ENCODE data around the gene DENND6B.
A peak's percentile ranks its signal among the peaks of the same experiment; 100 is the strongest.

The DENND6B gene

DNA sequence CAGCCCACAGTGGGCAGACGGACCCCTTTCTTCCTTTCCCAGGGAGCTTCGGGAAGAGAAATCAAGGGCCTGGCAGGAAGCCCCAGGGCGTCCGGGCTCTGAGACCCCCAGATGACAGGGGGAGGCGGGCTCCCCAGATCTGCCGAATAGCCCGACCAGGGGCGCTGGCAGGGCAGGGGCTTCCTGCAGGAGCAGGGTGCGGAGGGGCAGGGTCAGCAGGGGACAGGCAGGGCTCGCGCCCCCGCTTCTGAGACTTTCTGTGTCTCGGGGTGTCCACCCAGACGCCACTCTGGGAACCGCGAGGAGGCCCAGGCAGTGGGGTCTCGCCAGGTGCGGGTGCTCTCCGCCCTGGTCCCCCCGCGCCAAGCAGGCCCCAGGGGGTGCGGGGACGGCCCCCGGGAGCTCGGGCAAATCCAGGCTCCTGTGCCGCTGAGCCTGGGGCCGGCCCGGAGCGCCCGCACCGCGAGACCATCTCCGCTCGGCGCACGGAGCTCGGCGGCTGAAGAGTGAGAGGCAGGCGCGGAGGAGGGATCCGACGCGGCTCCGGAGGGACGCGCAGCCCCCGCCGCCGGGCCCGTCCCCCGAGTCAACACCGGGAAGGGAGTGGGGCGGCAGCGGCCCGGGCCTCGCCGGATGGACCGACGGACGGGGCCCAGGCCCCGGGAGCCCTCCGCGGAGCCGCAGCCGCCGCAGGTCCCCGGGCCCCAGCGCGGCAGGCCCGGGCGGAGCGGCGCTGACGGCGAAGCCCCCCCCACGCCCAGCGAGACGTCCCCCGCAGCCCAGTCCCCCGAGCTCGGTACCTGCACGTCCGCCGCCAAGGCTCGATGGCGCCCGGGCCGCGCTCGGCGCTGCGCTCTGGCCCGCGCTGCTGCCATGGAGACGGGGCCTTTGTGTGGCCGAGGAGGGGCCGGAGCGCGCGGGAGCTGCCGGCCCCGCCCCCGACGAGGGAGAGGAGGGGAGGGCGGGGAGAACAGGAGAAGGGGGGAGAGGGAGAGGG, 19.8 kb downstream of the DENND6B start, which contains the start of gene PLXNB2:
Gene PLXNB2, minus strand, starts transcription at position 894 of the 997 bp plus-strand sequence. CDS start 17,062 bp downstream, outside the sequence.
- no peaks in the 10 kb centered on the region for H3K36me3 ChIP-seq (replicated peaks; ENCODE audit: insufficient read depth, low read length)
- peak within 1 kb of the TSS; percentile 36; the same call in 1 of the 2 replicates for H2AFZ ChIP-seq (ENCODE audit: low read length)
- H3K9me3 ChIP-seq (replicated peaks; ENCODE audit: insufficient read depth, low read length) = no peaks in the 10 kb centered on the region
- peak within 1 kb of the TSS; percentile 68 for H3K9ac ChIP-seq (ENCODE audit: low read length)
- peak within 1 kb of the TSS; percentile 79 for H3K4me2 ChIP-seq (ENCODE audit: low read depth, low read length)
- H3K79me2 ChIP-seq (ENCODE audit: low read length) = peaks cover 29% of the 10 kb centered on the region
- no peaks in the 10 kb centered on the region for H4K20me1 ChIP-seq (ENCODE audit: insufficient read depth, low read length)
- TF ChIP-seq EZH2 (optimal IDR thresholded peaks at IDR 0.05; ENCODE audit: low read depth, low read length) (no peak), EZH2phosphoT487 (IDR thresholded peaks at IDR 0.05; ENCODE audit: low read length) (no peak)
- TF ChIP-seq, protein P1, sequence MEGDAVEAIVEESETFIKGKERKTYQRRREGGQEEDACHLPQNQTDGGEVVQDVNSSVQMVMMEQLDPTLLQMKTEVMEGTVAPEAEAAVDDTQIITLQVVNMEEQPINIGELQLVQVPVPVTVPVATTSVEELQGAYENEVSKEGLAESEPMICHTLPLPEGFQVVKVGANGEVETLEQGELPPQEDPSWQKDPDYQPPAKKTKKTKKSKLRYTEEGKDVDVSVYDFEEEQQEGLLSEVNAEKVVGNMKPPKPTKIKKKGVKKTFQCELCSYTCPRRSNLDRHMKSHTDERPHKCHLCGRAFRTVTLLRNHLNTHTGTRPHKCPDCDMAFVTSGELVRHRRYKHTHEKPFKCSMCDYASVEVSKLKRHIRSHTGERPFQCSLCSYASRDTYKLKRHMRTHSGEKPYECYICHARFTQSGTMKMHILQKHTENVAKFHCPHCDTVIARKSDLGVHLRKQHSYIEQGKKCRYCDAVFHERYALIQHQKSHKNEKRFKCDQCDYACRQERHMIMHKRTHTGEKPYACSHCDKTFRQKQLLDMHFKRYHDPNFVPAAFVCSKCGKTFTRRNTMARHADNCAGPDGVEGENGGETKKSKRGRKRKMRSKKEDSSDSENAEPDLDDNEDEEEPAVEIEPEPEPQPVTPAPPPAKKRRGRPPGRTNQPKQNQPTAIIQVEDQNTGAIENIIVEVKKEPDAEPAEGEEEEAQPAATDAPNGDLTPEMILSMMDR (IDR thresholded peaks at IDR 0.05; ENCODE audit: low read length) = no peak
- no peaks in the 10 kb centered on the region for H3K9me2 ChIP-seq (replicated peaks; ENCODE audit: insufficient read depth, low read length)
- H3K27ac ChIP-seq (ENCODE audit: low read length) = peak within 1 kb of the TSS; percentile 55; the same call in 1 of the 2 replicates
- H3K27me3 ChIP-seq (replicated peaks; ENCODE audit: insufficient read depth, low read length) = no peaks in the 10 kb centered on the region
- H3K4me3 ChIP-seq (ENCODE audit: low read length) = peak within 1 kb of the TSS; percentile 76
- H3F3A ChIP-seq (ENCODE audit: insufficient read depth, low read length) = peaks cover 9% of the 10 kb centered on the region
- DNase-seq = peak; percentile 79
- peaks cover 22% of the 10 kb centered on the region for H3K4me1 ChIP-seq (ENCODE audit: low read length)

DNA sequence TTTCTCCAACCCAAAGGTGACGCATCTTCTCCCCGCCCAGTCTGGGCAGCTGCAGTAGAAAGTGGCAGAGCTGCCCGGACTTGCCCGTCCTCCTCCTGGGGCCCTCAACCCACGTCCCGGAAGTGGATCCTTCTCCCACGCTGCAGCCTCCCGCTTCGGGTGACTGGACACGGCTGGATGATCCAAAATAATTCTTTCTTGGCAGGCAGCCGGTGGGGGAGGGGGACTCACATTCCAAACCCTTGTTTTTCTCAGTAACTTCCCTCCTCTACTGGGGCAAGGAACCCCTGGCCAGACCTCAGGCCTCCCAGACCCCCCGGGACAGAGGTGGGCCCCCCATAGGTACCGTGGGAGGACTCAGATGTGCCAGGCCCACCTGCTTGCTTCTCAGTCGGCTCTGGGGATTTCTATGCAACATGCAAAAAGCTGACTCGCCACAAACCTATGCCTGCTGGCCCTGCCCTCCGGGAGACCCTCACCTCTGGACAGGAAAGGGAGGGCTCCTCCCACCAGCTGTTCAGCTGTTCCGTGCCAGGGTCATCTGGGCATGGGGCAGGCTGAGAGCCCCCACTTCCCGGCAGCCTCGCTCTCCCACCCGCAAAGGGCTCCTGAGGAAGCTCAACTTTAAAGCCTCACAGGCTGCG, 20.8 kb downstream of the DENND6B start:
- H3K4me1 ChIP-seq (ENCODE audit: low read length) = peaks cover 22% of the 10 kb centered on the region
- no peaks in the 10 kb centered on the region for H4K20me1 ChIP-seq (ENCODE audit: insufficient read depth, low read length)
- H3K4me2 ChIP-seq (ENCODE audit: low read depth, low read length) = peak overlapping the region; percentile 79
- no peaks in the 10 kb centered on the region for H3K27me3 ChIP-seq (replicated peaks; ENCODE audit: insufficient read depth, low read length)
- no peak overlapping the region for H3K27ac ChIP-seq (ENCODE audit: low read length)
- H3K36me3 ChIP-seq (replicated peaks; ENCODE audit: insufficient read depth, low read length) = no peaks in the 10 kb centered on the region
- peaks cover 9% of the 10 kb centered on the region for H3F3A ChIP-seq (ENCODE audit: insufficient read depth, low read length)
- no peaks in the 10 kb centered on the region for H3K9me3 ChIP-seq (replicated peaks; ENCODE audit: insufficient read depth, low read length)
- peak overlapping the region; percentile 68; the same call in 1 of the 2 replicates for H3K9ac ChIP-seq (ENCODE audit: low read length)
- TF ChIP-seq EZH2phosphoT487 (IDR thresholded peaks at IDR 0.05; ENCODE audit: low read length) (no peak), EZH2 (optimal IDR thresholded peaks at IDR 0.05; ENCODE audit: low read depth, low read length) (no peak)
- peaks cover 29% of the 10 kb centered on the region for H3K79me2 ChIP-seq (ENCODE audit: low read length)
- no peak for DNase-seq
- H2AFZ ChIP-seq (ENCODE audit: low read length) = no peak overlapping the region
- H3K4me3 ChIP-seq (ENCODE audit: low read length) = peak overlapping the region; percentile 76
- no peaks in the 10 kb centered on the region for H3K9me2 ChIP-seq (replicated peaks; ENCODE audit: insufficient read depth, low read length)

DNA sequence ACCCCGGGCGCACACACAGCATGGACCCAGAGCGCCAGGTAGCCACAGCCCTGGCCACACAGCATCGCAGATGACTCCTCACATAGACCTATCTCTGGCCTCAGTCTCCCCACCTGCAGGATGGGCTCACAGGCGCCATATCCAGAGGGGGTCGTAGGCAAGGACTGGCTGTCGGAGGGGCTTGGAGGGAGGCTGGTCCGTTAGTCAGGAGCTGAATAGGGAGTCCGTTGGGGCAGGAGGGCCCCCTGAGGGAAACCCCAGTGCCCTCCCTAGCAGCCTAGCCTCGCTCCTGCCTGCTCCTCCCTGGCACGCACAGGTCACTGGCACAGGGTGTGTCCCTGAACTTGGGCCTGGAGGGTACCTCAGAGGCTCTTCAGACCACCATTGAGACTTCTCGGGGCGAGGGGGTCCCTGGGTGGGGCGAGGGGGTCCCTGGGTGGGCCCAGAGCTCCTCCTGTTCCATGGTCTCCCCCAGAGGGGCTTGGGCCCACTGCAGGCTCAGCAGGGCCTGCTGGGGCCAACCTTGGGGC, 21.4 kb downstream of the DENND6B start:
- Histone ChIP-seq H3K9me3 (replicated peaks; ENCODE audit: insufficient read depth, low read length) (no peaks in the 10 kb centered on the region), H3F3A (ENCODE audit: insufficient read depth, low read length) (peaks cover 9% of the 10 kb centered on the region), H3K4me2 (ENCODE audit: low read depth, low read length) (peak overlapping the region; percentile 79; the same call in 1 of the 2 replicates), H3K9ac (ENCODE audit: low read length) (no peak overlapping the region), H4K20me1 (ENCODE audit: insufficient read depth, low read length) (no peaks in the 10 kb centered on the region), H3K27me3 (replicated peaks; ENCODE audit: insufficient read depth, low read length) (no peaks in the 10 kb centered on the region), H3K36me3 (replicated peaks; ENCODE audit: insufficient read depth, low read length) (no peaks in the 10 kb centered on the region), H3K27ac (ENCODE audit: low read length) (no peak overlapping the region), H3K79me2 (ENCODE audit: low read length) (peaks cover 34% of the 10 kb centered on the region), H3K9me2 (replicated peaks; ENCODE audit: insufficient read depth, low read length) (no peaks in the 10 kb centered on the region), H3K4me3 (ENCODE audit: low read length) (no peak overlapping the region), H3K4me1 (ENCODE audit: low read length) (peaks cover 22% of the 10 kb centered on the region), H2AFZ (ENCODE audit: low read length) (no peak overlapping the region)
- no peak for DNase-seq
- no peak for TF ChIP-seq EZH2 (optimal IDR thresholded peaks at IDR 0.05; ENCODE audit: low read depth, low read length)
- TF ChIP-seq, protein P1 (IDR thresholded peaks at IDR 0.05; ENCODE audit: low read length) = no peak
- TF ChIP-seq EZH2phosphoT487 (IDR thresholded peaks at IDR 0.05; ENCODE audit: low read length) = no peak

All from MM.1S (cell line).